Esophagus squamous epithelium (tissue), 4 donors: Measurements from ENCODE around the gene CCDC136.

Source experiments
- POLR2A ChIP-seq, 4 donors: fragments of 450-650 bp; IDR thresholded peaks; one replicate each; pipeline ENCODE4 v1.6.1; 2017; ENCODE audit warnings: antibody characterized with exemption in 4 of 4, mild to moderate bottlenecking in 4 of 4, moderate library complexity in 3 of 4
- TF ChIP-seq, protein P1 (sequence below), 6 experiments: fragments of 450-650 bp in 4 of 6; fragments of 200-600 bp in 2 of 6; sonication (generic) in 2 of 6; IDR thresholded peaks; one replicate each; pipeline ENCODE4 v1.5.1; 2016 to 2019; ENCODE audit warnings: antibody characterized with exemption in 6 of 6, mild to moderate bottlenecking in 4 of 6, moderate library complexity in 4 of 6

GRCh38 chr7:128867842-128868623 is 76.3 kb downstream of the CCDC136 start:
- TF ChIP-seq, protein P1, sequence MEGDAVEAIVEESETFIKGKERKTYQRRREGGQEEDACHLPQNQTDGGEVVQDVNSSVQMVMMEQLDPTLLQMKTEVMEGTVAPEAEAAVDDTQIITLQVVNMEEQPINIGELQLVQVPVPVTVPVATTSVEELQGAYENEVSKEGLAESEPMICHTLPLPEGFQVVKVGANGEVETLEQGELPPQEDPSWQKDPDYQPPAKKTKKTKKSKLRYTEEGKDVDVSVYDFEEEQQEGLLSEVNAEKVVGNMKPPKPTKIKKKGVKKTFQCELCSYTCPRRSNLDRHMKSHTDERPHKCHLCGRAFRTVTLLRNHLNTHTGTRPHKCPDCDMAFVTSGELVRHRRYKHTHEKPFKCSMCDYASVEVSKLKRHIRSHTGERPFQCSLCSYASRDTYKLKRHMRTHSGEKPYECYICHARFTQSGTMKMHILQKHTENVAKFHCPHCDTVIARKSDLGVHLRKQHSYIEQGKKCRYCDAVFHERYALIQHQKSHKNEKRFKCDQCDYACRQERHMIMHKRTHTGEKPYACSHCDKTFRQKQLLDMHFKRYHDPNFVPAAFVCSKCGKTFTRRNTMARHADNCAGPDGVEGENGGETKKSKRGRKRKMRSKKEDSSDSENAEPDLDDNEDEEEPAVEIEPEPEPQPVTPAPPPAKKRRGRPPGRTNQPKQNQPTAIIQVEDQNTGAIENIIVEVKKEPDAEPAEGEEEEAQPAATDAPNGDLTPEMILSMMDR (IDR thresholded peaks at IDR 0.05) = no peak
- TF ChIP-seq POLR2A (IDR thresholded peaks at IDR 0.05) = no peak
